ENCODE measurements around the gene VAV2.

The VAV2 gene

GRCh38 chr9:133741716-133742115 is 250.4 kb downstream of the VAV2 start:
- DNase-seq (ENCODE audit: low spot score): no peak

DNA sequence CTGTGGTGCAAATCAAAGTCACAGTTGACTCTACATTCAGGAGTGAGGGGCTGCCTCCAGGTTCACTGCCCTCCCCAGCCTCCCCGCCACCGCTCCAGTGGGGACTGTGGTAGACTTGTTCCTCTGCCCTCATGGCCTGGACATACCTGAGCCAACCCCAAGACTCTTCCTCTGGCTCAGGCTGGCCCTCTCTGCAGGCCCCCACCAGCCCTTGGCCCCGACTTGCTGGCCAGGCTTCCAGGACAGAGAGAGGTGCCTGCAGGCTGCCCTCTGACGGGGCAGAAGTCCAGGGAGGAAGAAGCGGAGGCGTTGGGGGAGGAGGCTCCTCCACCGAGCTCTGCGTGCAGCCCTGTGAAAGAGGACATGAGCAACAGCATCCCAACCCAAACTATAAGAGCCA is 251.2 kb downstream of the VAV2 start:
- no peak for DNase-seq (ENCODE audit: low spot score)

- no peak for DNase-seq (ENCODE audit: low spot score)
Measured at GRCh38 chr9:133739408-133740280, 252.5 kb downstream of the VAV2 start.

DNA sequence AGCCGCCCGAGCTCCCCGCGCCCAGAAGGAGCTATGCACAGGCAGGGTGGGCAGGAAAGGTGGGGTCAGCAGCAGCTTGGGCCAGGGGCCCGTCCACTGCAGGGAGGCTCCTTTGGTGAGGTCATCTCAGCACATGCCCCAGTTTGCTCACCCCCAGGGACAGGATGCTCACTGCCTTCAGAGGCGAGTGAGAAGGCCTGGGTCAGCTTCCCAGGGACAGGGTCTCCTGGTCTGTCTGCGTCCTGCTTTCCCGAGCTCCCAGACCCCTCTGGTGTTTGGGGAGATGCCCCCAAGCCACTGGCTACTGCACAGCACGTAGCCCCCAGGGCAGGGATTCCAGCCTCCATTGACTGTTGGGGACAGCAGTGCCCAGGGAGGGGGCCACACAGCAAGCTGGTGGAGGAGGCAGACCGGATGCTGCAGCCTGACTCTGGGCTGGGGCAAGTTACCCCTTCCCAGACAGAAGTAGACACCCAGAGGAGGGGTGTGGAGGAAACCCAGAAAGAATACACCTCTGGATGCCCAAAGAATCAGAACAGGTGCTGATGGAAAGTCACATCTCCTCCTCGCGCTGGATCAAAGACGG is 253.4 kb downstream of the VAV2 start:
- DNase-seq (ENCODE audit: low spot score): no peak

GRCh38 chr9:133737774-133738639 is 254.1 kb downstream of the VAV2 start, which contains the start of gene SARDH:
SARDH (minus strand) TSS chr9:133738352; CDS start chr9:133734173, 4,179 bp downstream.
- peak; percentile 22 for DNase-seq (ENCODE audit: low spot score)

DNA sequence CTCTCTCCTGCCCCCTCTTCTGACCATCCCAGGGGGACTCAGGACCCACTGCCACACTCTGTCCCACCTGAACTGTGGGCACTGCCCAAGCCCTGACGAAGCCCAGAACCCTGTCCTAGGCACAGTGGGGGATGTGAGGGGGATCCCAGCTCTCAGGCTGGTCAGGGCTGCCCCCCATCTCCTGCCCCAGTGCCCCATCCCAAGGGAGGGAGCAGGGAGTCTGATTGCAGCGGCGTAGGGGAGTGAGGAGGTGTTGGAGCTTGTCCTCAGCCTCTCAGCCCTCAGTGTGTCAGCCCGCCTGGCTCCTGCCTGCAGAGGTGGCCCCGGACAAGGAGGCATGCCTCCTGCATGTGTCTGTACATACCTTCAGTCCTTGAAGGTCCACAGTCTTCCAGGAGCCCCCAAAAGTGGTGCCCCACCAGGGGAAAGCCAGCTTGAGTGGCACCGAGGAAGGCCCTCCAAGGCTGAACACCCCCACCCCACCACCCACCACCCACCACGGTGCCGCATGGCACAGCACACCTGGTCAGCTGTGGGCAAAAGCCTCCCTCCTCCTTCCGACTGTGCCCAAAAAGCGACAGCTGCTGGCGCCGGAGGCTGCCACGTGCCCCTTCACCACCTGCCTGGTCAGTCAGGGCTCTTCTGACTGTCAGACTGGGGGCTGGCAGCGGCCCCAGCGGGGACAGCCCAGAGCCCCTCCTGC is 254.9 kb downstream of the VAV2 start:
- DNase-seq (ENCODE audit: low spot score): no peak

DNA sequence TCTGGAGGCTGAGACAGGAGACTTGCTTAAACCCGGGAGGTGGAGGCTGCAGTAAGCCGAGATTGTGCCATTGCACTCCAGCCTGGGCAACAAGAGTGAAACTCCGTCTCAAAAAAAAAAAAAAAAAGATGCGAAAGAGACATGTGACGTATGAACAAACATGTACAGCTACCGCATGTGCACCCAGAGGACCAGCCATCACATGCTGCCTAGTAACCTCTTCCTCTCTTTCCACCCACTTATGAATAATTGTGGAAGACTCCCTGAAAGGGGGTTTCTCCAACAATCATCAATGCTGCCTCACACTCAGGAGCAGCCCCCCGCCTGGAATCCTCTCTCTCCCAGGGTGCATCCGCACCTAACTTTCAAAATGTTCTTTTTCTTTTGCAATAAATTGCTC is 256.2 kb downstream of the VAV2 start:
- DNase-seq (ENCODE audit: low spot score): no peak

- no peak for DNase-seq (ENCODE audit: low spot score)
Measured at GRCh38 chr9:133735415-133735775, 256.7 kb downstream of the VAV2 start.

- DNase-seq (ENCODE audit: low spot score): no peak
Measured at GRCh38 chr9:133734590-133735414, 257.3 kb downstream of the VAV2 start.

- DNase-seq (ENCODE audit: low spot score): no peak
Measured at GRCh38 chr9:133733796-133734533, 258.2 kb downstream of the VAV2 start.

- no peak for DNase-seq (ENCODE audit: low spot score)
Measured at GRCh38 chr9:133733421-133733795, 258.7 kb downstream of the VAV2 start.

DNA sequence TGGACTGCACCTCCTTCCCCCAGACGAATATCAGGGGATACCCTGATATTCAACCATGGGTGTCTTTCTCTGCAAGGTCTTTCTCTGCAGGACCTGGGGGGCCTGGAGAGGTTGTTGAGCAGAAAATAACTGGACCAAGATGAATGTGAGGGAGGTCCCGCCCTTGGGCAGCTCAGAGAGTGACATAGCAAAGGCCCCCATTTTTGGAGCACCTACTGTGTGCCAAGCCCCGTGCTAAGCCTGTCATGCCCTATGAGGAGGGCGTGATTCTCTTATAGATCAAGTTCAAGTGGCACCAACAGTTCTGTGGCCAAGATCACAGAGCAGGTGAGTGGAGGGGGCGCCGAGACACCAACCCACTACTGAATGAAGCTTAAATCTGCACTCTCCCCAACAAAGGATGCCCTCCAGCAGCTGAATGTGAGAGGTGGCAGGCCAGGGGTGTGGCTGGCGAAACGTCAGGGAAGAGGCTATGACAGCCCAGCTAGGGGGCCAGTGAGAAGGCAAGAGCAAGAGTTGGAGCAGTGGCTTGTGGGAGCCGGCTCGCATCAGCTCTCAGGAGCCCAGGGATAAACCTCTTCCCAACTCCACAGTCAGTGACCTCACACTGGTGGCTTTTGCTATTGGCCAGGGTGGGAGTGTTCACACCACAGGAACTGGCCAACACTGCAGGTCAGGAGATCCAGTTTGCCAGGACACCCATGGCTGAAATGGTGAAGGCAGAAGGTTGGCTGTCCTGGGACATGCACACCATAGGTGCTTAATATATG is 259.3 kb downstream of the VAV2 start:
- no peak for DNase-seq (ENCODE audit: low spot score)

DNA sequence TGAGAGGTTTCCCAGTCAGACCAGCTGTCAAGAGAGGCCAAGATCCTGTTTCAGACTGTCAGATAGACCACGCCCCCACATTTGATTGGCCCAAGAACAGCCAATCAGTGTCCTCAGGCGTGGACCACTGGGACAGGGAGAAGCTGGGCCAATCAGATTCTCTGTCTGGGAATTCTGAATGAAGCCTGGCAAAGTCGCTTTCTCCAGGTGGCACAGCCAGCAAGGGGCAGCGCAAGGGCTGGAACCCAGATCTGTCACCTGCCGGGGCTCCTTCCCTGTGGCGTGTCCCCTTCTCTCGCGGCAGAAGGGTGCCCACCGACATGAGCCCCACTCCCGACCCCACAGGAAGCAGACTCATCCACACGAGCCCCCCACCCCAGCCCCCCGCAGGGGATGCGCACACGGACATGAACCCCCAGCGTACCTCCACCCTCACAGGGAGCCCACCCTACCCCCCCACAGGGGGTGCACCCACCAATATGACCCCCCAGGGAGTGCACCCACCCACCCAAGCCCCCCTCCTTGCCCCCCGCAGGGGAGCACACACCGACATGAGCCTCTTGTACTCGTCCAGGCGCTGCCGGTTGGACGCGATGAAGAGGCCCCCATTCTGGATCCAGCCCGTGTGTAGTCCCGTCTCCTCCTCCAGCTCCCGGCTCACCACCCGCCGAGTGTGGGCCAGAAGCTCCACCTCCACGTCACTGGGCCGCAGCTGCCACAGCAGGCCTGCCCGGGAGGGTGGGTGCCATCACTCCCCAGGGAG is 260.1 kb downstream of the VAV2 start:
- peak; percentile 40 for DNase-seq (ENCODE audit: low spot score)

DNA sequence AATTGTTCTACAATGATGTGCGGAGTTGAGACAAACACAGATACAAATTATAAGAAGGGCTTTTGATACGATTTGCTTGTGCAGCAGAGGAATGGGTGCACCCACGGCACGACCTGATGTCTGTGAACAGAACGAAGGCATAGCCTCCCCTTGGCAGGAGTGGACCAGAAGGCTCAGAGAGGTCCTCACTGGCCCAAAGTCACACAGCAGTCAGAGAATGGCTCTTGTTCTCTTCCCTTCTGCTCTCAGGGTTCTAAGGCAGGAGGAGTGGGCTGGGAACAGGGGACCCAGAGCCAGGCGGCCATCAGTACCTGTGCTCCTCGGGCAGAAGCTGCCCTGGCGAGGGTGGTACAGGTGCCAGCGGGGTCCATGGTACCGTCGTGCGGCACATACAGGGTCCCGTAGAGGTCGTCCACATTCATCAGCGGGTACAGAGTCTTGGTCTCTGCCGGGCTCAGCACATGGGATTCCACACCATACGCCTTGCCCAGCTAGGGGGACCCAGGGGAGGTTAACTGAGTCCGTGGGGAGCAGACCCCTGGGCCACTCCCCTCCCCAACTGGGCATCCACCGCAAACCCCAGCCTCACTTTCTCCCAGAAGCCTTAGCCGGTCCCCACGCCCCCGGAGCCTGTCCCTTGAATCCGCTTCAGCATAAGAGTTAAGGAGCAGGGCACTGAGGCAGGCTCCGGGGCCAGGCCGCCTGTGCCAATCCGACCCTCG is 261.0 kb downstream of the VAV2 start:
- no peak for DNase-seq (ENCODE audit: low spot score)

- DNase-seq (ENCODE audit: low spot score): no peak
Measured at GRCh38 chr9:133729617-133730281, 262.4 kb downstream of the VAV2 start.

DNA sequence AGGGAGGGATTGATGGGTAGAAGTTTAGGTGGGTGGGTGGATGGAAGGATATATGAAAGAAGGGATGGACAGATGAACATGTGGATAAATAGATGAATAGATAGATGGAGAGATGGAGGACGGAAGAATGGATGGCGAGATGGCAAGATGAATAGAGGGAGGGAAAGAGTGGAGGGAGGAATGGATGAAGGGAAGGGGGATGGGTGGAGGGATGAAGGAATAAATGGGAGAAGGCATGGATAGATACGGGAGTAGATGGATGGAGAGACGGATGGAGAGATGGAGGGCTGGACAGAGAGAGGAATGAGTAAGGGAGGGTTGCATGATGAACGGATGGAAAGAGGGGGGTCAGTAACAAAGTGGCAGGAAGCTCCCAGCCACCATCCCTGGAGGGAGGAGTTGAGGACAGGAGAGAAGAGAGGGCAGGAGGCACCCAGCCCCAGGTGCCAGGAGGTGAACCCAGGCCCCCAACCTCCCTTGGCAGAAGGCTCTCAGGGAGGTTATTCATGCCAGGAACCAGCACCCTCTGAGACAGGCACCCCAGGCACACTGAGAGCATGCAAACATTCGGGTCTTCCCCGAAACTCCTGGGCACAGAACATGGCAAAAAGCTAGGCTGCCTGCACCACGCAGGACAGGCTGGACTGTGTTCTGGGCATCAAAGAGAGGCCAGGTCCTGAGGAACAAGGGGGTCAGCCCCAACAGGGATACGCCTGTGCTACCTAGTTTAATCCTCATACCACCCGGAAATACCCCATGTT is 263.1 kb downstream of the VAV2 start:
- DNase-seq (ENCODE audit: low spot score): no peak

- DNase-seq (ENCODE audit: low spot score): no peak
Measured at GRCh38 chr9:133727876-133728441, 264.2 kb downstream of the VAV2 start.

Data from kidney capillary endothelial cell (primary cell).